Stimulated activated CD4-positive, alpha-beta T cell treated with anti-CD3 and anti-CD28 coated beads, Interleukin-12 subunit alpha, Interleukin-12 subunit beta, amount 100 ng/mL, for 4 hours (primary cell): ENCODE results near the gene HIPK4.
A peak's percentile ranks its signal among the peaks of the same experiment; 100 is the strongest.

ENCODE experiments used
- DNase-seq: peaks from one replicate; pipeline ENCODE4 v3.0.0-alpha.2; 2020

HIPK4 gene

GRCh38 chr19:40365613-40366401, 24.2 kb downstream of the HIPK4 start:
- peak; percentile 57 for DNase-seq

DNA sequence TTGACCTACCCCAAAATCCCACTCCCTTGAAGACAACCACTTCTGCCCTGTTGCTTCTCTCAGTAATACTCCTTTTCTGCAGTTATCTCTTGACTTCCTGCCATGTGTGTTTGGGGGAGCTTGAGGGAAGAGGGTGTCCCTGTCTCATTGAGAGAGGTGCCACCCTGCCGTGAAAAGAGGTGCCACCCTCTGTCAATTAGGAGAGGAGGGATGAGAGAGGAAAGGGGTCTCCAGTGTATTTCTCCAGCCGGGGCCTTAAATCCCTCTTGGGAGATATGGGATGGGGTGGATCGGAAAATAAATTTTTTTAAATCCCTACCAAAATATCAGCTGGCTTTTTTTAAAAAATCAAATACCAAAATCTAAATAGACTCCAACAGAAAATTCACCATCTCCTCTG, 25.0 kb downstream of the HIPK4 start:
- DNase-seq = no peak

- no peak for DNase-seq
These were observed 26.9 kb downstream of the HIPK4 start for GRCh38 chr19:40363069-40363468.

DNA sequence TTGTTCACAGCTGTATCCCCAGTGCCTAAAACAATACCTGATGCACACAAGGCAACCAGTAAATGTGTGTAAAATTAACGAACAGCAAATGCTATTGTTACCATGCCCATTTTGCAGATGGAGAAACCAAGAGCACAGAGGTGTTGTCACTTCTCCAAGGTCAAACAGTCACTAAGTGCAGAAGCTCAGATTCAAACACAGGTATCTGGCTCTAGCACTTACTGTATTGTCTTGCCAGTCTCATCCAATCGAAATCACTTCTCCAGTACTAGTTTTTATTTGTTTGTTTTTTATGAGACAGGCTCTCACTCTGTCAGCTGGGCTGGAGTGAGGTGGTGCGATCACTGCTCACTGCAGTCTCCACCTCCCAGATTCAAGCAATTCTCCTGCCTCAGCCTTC, 27.8 kb downstream of the HIPK4 start:
- DNase-seq = no peak

GRCh38 chr19:40360708-40361241, 29.2 kb downstream of the HIPK4 start:
- no peak for DNase-seq

DNA sequence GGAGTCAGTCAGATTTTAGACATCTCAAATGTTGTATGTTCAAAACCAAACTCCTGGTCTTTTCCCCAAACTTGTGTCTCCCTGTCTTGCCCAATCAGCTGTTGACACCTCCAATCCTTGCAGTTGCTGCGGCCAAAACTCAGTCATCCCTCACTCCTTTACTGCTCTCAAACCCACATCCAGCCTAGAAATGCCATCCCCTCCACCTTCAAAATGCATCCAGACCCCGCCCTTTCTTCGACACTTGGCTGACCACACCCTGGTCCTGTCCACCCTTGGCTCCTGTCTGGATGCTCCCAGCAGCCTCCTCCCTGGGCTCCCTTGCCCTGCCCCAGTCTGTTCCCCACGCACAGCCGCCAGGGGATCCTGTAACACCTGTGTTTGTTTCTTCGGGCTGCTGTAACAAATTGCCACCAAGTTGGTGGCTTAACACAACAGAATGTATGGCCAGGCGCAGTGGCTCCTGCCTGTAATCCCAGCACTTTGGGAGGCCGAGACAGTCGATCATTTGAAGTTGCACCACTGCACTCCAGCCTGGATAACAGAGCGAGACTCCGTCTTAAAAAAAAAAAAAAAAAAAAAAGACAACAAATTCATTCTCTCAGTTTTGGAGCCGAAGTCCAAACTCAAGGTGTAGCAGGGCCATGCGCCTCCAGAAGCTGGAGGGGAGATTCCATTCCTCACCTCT, 29.8 kb downstream of the HIPK4 start:
- DNase-seq = no peak

GRCh38 chr19:40358773-40359172, 31.2 kb downstream of the HIPK4 start:
- no peak for DNase-seq

DNA sequence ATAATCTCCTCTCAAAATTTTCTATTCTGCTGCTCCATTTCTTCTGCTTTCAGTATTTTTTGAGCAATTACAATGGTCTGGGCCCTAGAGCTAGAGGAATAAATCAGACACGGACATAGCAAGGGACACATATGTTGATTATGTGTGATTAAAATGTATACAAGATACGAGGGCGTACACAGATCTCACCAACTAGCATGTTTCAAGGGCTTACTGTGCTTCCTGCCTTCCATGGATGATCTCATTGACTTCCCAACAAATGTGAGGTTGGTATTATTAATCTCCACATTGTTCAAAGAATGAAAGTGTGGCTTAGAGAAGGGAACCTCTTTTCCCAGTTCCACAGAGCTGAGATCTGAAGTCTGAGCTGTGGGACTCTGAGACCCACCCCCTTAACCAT, 32.3 kb downstream of the HIPK4 start:
- DNase-seq = no peak

- DNase-seq = no peak
These were observed 33.0 kb downstream of the HIPK4 start for GRCh38 chr19:40356681-40357595.

- DNase-seq = no peak
These were observed 33.9 kb downstream of the HIPK4 start for GRCh38 chr19:40355975-40356680.

DNA sequence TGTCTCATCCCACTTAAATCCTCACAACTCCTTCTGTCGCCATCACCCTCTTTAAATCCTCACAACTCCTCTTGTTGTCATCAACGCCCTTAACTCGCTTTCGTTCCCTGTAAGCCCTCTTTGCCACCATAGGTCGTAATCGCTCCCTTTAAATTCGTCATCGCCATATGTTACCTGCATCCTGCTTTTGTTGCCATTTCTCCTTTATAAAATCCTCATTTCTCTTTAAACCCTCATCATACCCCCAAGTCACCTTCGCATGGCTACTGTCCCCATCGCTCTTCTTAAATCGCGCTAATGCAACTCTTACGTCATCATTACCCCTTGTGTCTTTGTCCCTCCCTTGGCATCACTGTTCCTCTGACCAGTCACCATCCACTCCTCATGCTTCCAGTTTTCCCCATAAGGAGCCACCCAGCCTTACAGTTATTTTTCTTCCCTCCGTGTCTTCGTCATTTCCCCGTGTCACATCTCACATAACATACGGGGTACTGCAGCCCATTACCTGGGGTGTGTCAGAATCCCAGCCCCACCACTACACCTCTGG, 40.9 kb downstream of the HIPK4 start:
- DNase-seq = no peak

DNA sequence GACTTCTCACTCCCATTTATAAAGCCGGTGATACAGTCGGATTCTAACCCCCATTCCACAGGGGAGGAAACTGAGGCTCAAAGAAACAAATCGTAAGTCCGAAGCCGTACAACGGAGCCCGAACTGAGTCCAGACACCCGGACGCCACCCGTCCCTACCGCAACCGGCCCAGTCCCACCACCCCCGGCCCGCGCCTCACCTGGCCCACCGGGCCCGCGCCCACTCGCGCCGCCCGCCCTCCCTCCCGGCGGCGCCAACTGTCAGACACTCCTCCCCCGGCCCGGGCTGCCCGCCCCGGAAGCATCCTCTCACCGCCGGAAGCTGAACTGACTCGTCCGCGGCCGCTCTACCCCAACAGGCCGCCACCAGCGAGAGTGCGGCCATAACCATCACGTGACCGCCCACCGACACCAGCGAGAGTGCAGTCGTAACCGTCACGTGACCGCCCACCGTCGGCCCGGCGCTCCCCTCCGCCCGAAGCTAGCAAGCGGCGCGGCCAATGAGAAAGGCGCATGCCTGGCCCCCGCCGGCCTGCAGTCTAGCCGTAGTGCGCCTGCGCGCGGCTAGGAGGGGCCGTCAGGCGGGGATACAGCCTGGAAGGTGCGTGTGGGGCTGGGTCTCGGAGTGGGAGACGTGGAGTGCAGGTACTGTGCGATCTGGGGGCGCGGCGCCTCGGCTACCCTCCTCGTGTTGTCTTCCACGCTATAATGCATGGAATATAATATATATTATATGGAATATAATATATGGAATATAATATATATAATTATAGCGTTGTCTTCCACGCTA, 41.7 kb downstream of the HIPK4 start, which contains the start of the genes C19orf47 and PLD3:
C19orf47 (minus strand) TSS at position 273 of the 789 bp plus-strand sequence. CDS start 6,540 bp downstream, outside the sequence.
PLD3 (plus strand) TSS at position 571 of the 789 bp plus-strand sequence. CDS start 17,789 bp downstream, outside the sequence.
- peak; percentile 97 for DNase-seq

DNA sequence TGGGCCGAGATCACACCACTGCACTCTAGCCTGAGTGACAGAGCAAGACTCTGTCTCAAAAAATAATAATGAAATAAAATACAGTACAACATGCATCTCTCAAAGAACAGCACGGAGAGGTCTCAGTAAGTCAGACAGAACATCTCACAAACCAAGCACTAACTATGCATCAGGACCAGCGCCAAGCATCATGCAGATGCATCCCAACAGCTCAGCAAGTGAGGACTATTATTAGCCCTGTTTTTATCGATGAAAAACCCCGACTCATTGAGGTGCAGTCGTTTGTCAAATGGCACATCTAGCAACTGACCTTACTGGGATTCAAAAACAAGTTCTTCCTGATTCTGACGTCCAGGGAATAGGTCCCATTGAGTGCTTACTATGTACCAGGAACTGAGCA, 45.6 kb downstream of the HIPK4 start:
- no peak for DNase-seq

- no peak for DNase-seq
These were observed 47.2 kb downstream of the HIPK4 start for GRCh38 chr19:40342644-40343311.

- DNase-seq = no peak
These were observed 48.1 kb downstream of the HIPK4 start for GRCh38 chr19:40341601-40342482.

- DNase-seq = no peak
These were observed 50.8 kb downstream of the HIPK4 start for GRCh38 chr19:40339018-40339728.

GRCh38 chr19:40337594-40337993, 52.4 kb downstream of the HIPK4 start:
- no peak for DNase-seq

DNA sequence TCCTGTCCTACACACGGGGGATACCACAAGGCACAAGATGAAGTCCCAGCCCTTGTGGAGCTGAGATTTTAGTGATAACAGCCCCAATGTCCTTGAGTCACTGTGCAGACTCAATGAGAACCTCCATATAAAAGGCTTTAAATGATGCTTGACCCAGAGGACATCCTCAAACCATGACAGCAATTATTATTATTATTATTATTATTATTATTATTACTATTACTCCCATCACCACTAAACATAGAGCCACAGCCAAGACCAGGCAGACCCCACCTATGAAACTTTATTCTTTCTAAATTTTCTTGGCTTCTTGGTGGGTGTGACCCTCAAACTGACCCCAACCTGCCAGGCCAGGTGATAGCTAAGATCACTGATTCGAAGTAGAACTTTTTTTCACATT, 52.9 kb downstream of the HIPK4 start:
- no peak for DNase-seq

GRCh38 chr19:40336601-40336900, 53.4 kb downstream of the HIPK4 start:
- no peak for DNase-seq
